Activated T-helper 2 cell treated with anti-CD3 and anti-CD28 coated beads, Interferon-gamma antibody, Interleukin-2, Interleukin-4, amounts not matched to agents 10 μg/mL and 5 μg/mL and 100 μg/mL, durations not matched to agents 14 hours and 24 hours and 36 hours (primary cell): Measurements from ENCODE around the gene RBM38. TPM values are rescaled to one million over a fixed set of nuclear protein-coding genes. Genes with fewer than 3 reads are reported as not detected.
"Not testable (repeated sequence)": the region's sequence is repeated elsewhere in the genome, so short reads cannot be mapped to it uniquely, and the experiment has no call there.

ENCODE experiments used
- DNase-seq: peaks from one replicate; pipeline ENCODE4 v3.0.0; 2021; ENCODE audit warnings: low spot score
- H3K27ac Mint-ChIP-seq: one replicate; pipeline ENCODE4 v1.8.0; 2021; ENCODE audit warnings: mixed read lengths
- H3K27me3 Mint-ChIP-seq: one replicate; pipeline ENCODE4 v1.8.0; 2021; ENCODE audit warnings: low read depth, mixed read lengths
- H3K36me3 Mint-ChIP-seq: one replicate; pipeline ENCODE4 v1.8.0; 2021; ENCODE audit warnings: low read depth, mixed read lengths
- H3K4me1 Mint-ChIP-seq: one replicate; pipeline ENCODE4 v1.8.0; 2021; ENCODE audit warnings: low read depth, mixed read lengths
- H3K4me3 Mint-ChIP-seq: one replicate; pipeline ENCODE4 v1.8.0; 2021; ENCODE audit warnings: low read depth, mild to moderate bottlenecking, moderate library complexity, mixed read lengths
- H3K9me3 Mint-ChIP-seq: one replicate; pipeline ENCODE4 v1.8.0; 2021; ENCODE audit warnings: mixed read lengths
- intact Hi-C: fragments of 100-400 bp; cut with micrococcal nuclease; formaldehyde crosslinking; loops from one replicate; pipeline ENCODE4 v1.15.1; 2023
- total RNA-seq: library from RNA; stranded (reverse); gene quantifications from 2 replicates; pipeline ENCODE4 v1.2.3, GENCODE V29; 2022

Gene RBM38
- total RNA-seq, 1 donor from 2014 or later, result 88.9 TPM

- intact Hi-C loops, result no loop called here
- Mint-ChIP-seq H3K27me3 (peaks cover 2% of the 10 kb centered on the region), H3K9me3 (no peaks in the 10 kb centered on the region), H3K4me3 (no peak overlapping the region), H3K27ac (no peak overlapping the region), H3K36me3 (no peaks in the 10 kb centered on the region), H3K4me1 (peaks cover 14% of the 10 kb centered on the region)
- DNase-seq, result no peak
These were observed 34.2 kb downstream of the RBM38 start for GRCh38 chr20:57425150-57426013.

GRCh38 chr20:57426271-57426689 is 35.1 kb downstream of the RBM38 start:
- Mint-ChIP-seq H3K4me3 (no peak overlapping the region), H3K9me3 (no peaks in the 10 kb centered on the region), H3K27ac (no peak overlapping the region), H3K4me1 (peaks cover 14% of the 10 kb centered on the region), H3K36me3 (no peaks in the 10 kb centered on the region), H3K27me3 (peaks cover 2% of the 10 kb centered on the region)
- intact Hi-C loops, result no loop called here
- no peak for DNase-seq

- Mint-ChIP-seq H3K9me3 (no peaks in the 10 kb centered on the region), H3K4me3 (no peak overlapping the region), H3K36me3 (no peaks in the 10 kb centered on the region), H3K4me1 (peaks cover 20% of the 10 kb centered on the region), H3K27ac (no peak overlapping the region), H3K27me3 (peaks cover 2% of the 10 kb centered on the region)
- intact Hi-C loops, result no loop called here
- DNase-seq, result no peak
These were observed 35.6 kb downstream of the RBM38 start for GRCh38 chr20:57426831-57427230.

GRCh38 chr20:57428324-57429158 is 37.3 kb downstream of the RBM38 start:
- Mint-ChIP-seq H3K27ac (no peak overlapping the region), H3K9me3 (no peaks in the 10 kb centered on the region), H3K4me3 (no peak overlapping the region), H3K36me3 (no peaks in the 10 kb centered on the region), H3K27me3 (peaks cover 2% of the 10 kb centered on the region), H3K4me1 (peaks cover 37% of the 10 kb centered on the region)
- intact Hi-C loops, result no loop called here
- DNase-seq, result no peak

GRCh38 chr20:57429159-57429496 is 37.9 kb downstream of the RBM38 start:
- H3K27ac Mint-ChIP-seq, result no peak overlapping the region
- H3K4me3 Mint-ChIP-seq, result no peak overlapping the region
- no peak for DNase-seq
- peaks cover 2% of the 10 kb centered on the region for H3K27me3 Mint-ChIP-seq
- no peaks in the 10 kb centered on the region for H3K36me3 Mint-ChIP-seq
- H3K9me3 Mint-ChIP-seq, result no peaks in the 10 kb centered on the region
- intact Hi-C loops, result no loop called here
- peaks cover 40% of the 10 kb centered on the region for H3K4me1 Mint-ChIP-seq

GRCh38 chr20:57429580-57430200 is 38.5 kb downstream of the RBM38 start:
- intact Hi-C loops, result no loop called here
- Mint-ChIP-seq H3K4me1 (peaks cover 43% of the 10 kb centered on the region), H3K36me3 (no peaks in the 10 kb centered on the region), H3K4me3 (no peak overlapping the region), H3K27me3 (peaks cover 2% of the 10 kb centered on the region), H3K27ac (no peak overlapping the region), H3K9me3 (no peaks in the 10 kb centered on the region)
- DNase-seq, result no peak

- H3K4me1 Mint-ChIP-seq, result peaks cover 44% of the 10 kb centered on the region
- H3K27ac Mint-ChIP-seq, DNase-seq, H3K9me3 Mint-ChIP-seq, H3K27me3 Mint-ChIP-seq, intact Hi-C loops, H3K4me3 Mint-ChIP-seq, H3K36me3 Mint-ChIP-seq: not testable (repeated sequence)
These were observed 39.0 kb downstream of the RBM38 start for GRCh38 chr20:57430201-57430596.

GRCh38 chr20:57431539-57431835 is 40.3 kb downstream of the RBM38 start:
- H3K27me3 Mint-ChIP-seq, result peaks cover 2% of the 10 kb centered on the region
- no peaks in the 10 kb centered on the region for H3K36me3 Mint-ChIP-seq
- H3K27ac Mint-ChIP-seq, result no peak overlapping the region
- H3K9me3 Mint-ChIP-seq, result no peaks in the 10 kb centered on the region
- peaks cover 48% of the 10 kb centered on the region for H3K4me1 Mint-ChIP-seq
- no peak overlapping the region for H3K4me3 Mint-ChIP-seq
- intact Hi-C loops, result no loop called here
- DNase-seq, result no peak

- intact Hi-C loops, result loop anchor here (2.0 kb wide), 1 partner anchor 34 kb away; no protein-coding TSS in a partner anchor
- no peaks in the 10 kb centered on the region for H3K9me3 Mint-ChIP-seq
- H3K27ac Mint-ChIP-seq, result peak overlapping the region; percentile 75
- no peaks in the 10 kb centered on the region for H3K36me3 Mint-ChIP-seq
- H3K27me3 Mint-ChIP-seq, result peaks cover 2% of the 10 kb centered on the region
- DNase-seq, result no peak
- H3K4me1 Mint-ChIP-seq, result peaks cover 48% of the 10 kb centered on the region
- peak overlapping the region; percentile 34 for H3K4me3 Mint-ChIP-seq
These were observed 41.3 kb downstream of the RBM38 start for GRCh38 chr20:57432480-57432861.

GRCh38 chr20:57432862-57433491 is 41.8 kb downstream of the RBM38 start:
- Mint-ChIP-seq H3K4me3 (peak overlapping the region; percentile 34), H3K4me1 (peaks cover 48% of the 10 kb centered on the region)

GRCh38 chr20:57433657-57434389 is 42.6 kb downstream of the RBM38 start:
- no peak overlapping the region for H3K4me3 Mint-ChIP-seq
- DNase-seq, result peak; percentile 28
- no peaks in the 10 kb centered on the region for H3K36me3 Mint-ChIP-seq
- intact Hi-C loops, result loop anchor here (2.0 kb wide), 1 partner anchor 35 kb away; no protein-coding TSS in a partner anchor
- H3K27me3 Mint-ChIP-seq, result peaks cover 2% of the 10 kb centered on the region
- H3K4me1 Mint-ChIP-seq, result peaks cover 48% of the 10 kb centered on the region
- H3K27ac Mint-ChIP-seq, result peak overlapping the region; percentile 75
- H3K9me3 Mint-ChIP-seq, result no peaks in the 10 kb centered on the region

More at GRCh38 chr20:57432862-57433491, 41.8 kb downstream of the RBM38 start:
- Mint-ChIP-seq H3K27ac (peak overlapping the region; percentile 75), H3K27me3 (peaks cover 2% of the 10 kb centered on the region), H3K36me3 (no peaks in the 10 kb centered on the region), H3K9me3 (no peaks in the 10 kb centered on the region)
- intact Hi-C loops, result loop anchor here (2.0 kb wide), 1 partner anchor 34 kb away; no protein-coding TSS in a partner anchor
- peak; percentile 76 for DNase-seq

- Mint-ChIP-seq H3K27ac (no peak overlapping the region), H3K27me3 (peaks cover 2% of the 10 kb centered on the region), H3K9me3 (no peaks in the 10 kb centered on the region), H3K4me3 (no peak overlapping the region), H3K4me1 (peaks cover 48% of the 10 kb centered on the region), H3K36me3 (no peaks in the 10 kb centered on the region)
- DNase-seq, result no peak
- intact Hi-C loops, result no loop called here
These were observed 43.1 kb downstream of the RBM38 start for GRCh38 chr20:57434390-57434700.
